Liver (tissue), 3 donors: Measurements from ENCODE around the gene NAA11.

ENCODE experiments used
- EGR1 ChIP-seq, 2 donors: IDR thresholded peaks; 2 replicates each; pipeline ENCODE4 v1.6.1; 2016 to 2018; ENCODE audit warnings: antibody characterized with exemption in 2 of 2, low read depth in 2 of 2
- GABPA ChIP-seq, 2 donors: IDR thresholded peaks in 1 of 2; conservative IDR thresholded peaks in 1 of 2; 2 replicates each; pipeline ENCODE4 v1.6.1; 2016; ENCODE audit warnings: antibody characterized with exemption in 2 of 2, mild to moderate bottlenecking in 1 of 2, moderate library complexity in 1 of 2
- HNF4A ChIP-seq, 2 donors: conservative IDR thresholded peaks; 2 replicates each; pipeline ENCODE4 v1.6.1; 2016; ENCODE audit warnings: antibody characterized with exemption in 2 of 2, mild to moderate bottlenecking in 2 of 2
- NR2F2 ChIP-seq: IDR thresholded peaks from 2 replicates; pipeline ENCODE4 v1.6.1; 2016; ENCODE audit warnings: antibody characterized with exemption
- RAD21 ChIP-seq, 2 donors: IDR thresholded peaks; 2 replicates each; pipeline ENCODE4 v1.6.1; 2016; ENCODE audit warnings: antibody characterized with exemption in 2 of 2, mild to moderate bottlenecking in 2 of 2
- YY1 ChIP-seq: IDR thresholded peaks from 2 replicates; pipeline ENCODE4 v1.6.1; 2016; ENCODE audit warnings: antibody characterized with exemption, mild to moderate bottlenecking
- TF ChIP-seq, protein P1 (sequence below): fragments of 150-350 bp; IDR thresholded peaks from 2 replicates; pipeline ENCODE4 v1.5.1; 2017; ENCODE audit warnings: improper control_type of control experiment, low read depth, low read length; ENCODE audit not compliant: missing input control
- TF ChIP-seq, protein P2 (sequence below): IDR thresholded peaks from 2 replicates; pipeline ENCODE4 v1.6.1; 2016; ENCODE audit warnings: antibody characterized with exemption
- TF ChIP-seq, protein P3 (sequence below): IDR thresholded peaks from 2 replicates; pipeline ENCODE4 v1.6.1; 2016; ENCODE audit warnings: antibody characterized with exemption, mild to moderate bottlenecking
- TF ChIP-seq, protein P4 (sequence below): IDR thresholded peaks from 2 replicates; pipeline ENCODE4 v1.6.1; 2016; ENCODE audit warnings: antibody characterized with exemption
- donor health status: healthy.
- donor health status: healthy.

DNA sequence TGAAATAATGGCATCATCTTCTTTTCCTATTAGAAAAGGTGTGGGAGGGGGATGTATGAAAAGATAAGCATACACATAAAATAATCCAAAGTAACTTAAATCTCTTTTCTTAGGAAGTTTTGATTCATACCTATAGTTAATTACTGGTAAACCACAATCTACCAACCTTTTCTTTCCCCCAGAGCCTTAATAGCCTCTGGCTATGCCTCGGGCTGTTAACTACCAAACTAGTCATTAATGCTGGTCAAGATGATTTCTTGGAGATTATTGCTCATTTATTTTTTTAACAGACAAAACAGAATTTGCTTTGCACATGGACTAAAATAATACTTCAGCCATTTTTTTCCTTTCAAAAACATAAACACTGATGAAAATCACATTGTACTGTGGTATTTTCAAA lies 16.9 kb downstream of the NAA11 start:
- TF ChIP-seq EGR1 (IDR thresholded peaks at IDR 0.05; ENCODE audit: low read depth in 2 of 2) (no peak), RAD21 (IDR thresholded peaks at IDR 0.05) (no peak), GABPA (IDR thresholded peaks at IDR 0.05 in 1 of 2, conservative IDR thresholded peaks at IDR 0.05 in 1 of 2) (no peak), YY1 (no peak), HNF4A (conservative IDR thresholded peaks at IDR 0.05) (no peak), NR2F2 (no peak)
- TF ChIP-seq, protein P1, sequence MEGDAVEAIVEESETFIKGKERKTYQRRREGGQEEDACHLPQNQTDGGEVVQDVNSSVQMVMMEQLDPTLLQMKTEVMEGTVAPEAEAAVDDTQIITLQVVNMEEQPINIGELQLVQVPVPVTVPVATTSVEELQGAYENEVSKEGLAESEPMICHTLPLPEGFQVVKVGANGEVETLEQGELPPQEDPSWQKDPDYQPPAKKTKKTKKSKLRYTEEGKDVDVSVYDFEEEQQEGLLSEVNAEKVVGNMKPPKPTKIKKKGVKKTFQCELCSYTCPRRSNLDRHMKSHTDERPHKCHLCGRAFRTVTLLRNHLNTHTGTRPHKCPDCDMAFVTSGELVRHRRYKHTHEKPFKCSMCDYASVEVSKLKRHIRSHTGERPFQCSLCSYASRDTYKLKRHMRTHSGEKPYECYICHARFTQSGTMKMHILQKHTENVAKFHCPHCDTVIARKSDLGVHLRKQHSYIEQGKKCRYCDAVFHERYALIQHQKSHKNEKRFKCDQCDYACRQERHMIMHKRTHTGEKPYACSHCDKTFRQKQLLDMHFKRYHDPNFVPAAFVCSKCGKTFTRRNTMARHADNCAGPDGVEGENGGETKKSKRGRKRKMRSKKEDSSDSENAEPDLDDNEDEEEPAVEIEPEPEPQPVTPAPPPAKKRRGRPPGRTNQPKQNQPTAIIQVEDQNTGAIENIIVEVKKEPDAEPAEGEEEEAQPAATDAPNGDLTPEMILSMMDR, result no peak
- TF ChIP-seq, protein P2, sequence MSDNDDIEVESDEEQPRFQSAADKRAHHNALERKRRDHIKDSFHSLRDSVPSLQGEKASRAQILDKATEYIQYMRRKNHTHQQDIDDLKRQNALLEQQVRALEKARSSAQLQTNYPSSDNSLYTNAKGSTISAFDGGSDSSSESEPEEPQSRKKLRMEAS, result no peak
- TF ChIP-seq, protein P3, sequence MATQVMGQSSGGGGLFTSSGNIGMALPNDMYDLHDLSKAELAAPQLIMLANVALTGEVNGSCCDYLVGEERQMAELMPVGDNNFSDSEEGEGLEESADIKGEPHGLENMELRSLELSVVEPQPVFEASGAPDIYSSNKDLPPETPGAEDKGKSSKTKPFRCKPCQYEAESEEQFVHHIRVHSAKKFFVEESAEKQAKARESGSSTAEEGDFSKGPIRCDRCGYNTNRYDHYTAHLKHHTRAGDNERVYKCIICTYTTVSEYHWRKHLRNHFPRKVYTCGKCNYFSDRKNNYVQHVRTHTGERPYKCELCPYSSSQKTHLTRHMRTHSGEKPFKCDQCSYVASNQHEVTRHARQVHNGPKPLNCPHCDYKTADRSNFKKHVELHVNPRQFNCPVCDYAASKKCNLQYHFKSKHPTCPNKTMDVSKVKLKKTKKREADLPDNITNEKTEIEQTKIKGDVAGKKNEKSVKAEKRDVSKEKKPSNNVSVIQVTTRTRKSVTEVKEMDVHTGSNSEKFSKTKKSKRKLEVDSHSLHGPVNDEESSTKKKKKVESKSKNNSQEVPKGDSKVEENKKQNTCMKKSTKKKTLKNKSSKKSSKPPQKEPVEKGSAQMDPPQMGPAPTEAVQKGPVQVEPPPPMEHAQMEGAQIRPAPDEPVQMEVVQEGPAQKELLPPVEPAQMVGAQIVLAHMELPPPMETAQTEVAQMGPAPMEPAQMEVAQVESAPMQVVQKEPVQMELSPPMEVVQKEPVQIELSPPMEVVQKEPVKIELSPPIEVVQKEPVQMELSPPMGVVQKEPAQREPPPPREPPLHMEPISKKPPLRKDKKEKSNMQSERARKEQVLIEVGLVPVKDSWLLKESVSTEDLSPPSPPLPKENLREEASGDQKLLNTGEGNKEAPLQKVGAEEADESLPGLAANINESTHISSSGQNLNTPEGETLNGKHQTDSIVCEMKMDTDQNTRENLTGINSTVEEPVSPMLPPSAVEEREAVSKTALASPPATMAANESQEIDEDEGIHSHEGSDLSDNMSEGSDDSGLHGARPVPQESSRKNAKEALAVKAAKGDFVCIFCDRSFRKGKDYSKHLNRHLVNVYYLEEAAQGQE, result no peak
- TF ChIP-seq, protein P4, sequence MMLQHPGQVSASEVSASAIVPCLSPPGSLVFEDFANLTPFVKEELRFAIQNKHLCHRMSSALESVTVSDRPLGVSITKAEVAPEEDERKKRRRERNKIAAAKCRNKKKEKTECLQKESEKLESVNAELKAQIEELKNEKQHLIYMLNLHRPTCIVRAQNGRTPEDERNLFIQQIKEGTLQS, result no peak
